ENCODE results near the gene C6orf120.

DNA sequence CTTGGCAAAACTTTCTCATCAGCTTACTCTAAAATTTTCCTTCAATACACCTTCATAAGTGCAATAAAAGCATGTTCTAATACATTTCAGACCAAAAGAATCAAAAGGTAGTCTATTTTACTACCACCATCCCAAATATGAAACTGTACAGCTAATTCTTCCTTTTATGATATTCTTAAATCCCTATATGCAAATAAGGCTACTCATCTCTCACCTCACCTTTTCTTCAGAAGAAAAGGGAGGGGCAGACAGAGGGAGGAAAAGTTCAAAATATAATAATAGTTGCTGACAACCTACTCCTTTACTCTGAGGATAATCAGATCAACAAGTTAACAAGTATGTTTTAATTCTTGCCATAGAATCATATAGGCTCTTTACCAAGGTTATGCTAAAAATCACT, 7.4 kb downstream of the C6orf120 start:
- TF ChIP-seq, protein P1, sequence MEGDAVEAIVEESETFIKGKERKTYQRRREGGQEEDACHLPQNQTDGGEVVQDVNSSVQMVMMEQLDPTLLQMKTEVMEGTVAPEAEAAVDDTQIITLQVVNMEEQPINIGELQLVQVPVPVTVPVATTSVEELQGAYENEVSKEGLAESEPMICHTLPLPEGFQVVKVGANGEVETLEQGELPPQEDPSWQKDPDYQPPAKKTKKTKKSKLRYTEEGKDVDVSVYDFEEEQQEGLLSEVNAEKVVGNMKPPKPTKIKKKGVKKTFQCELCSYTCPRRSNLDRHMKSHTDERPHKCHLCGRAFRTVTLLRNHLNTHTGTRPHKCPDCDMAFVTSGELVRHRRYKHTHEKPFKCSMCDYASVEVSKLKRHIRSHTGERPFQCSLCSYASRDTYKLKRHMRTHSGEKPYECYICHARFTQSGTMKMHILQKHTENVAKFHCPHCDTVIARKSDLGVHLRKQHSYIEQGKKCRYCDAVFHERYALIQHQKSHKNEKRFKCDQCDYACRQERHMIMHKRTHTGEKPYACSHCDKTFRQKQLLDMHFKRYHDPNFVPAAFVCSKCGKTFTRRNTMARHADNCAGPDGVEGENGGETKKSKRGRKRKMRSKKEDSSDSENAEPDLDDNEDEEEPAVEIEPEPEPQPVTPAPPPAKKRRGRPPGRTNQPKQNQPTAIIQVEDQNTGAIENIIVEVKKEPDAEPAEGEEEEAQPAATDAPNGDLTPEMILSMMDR (IDR thresholded peaks at IDR 0.05; ENCODE audit: poor library complexity): no peak
- TF ChIP-seq EZH2 (IDR thresholded peaks at IDR 0.05; ENCODE audit: borderline replicate concordance): no peak
- TF ChIP-seq EZH2phosphoT487 (IDR thresholded peaks at IDR 0.05; ENCODE audit: low read depth, severe bottlenecking, unreplicated experiment): no peak
